Liver (tissue), 9 donors: ENCODE data around the gene RAD51B. TPM values are rescaled to one million over a fixed set of nuclear protein-coding genes. Genes with fewer than 3 reads are reported as not detected.

ENCODE experiments used
- DNase-seq: peaks from one replicate; pipeline ENCODE4 v3.0.0-alpha.2; 2017; ENCODE audit warnings: low spot score
- H3K27ac ChIP-seq, 2 donors: one replicate each; pipeline ENCODE4 v1.7.0; 2013; ENCODE audit warnings: inconsistent platforms in 2 of 2, low read length in 2 of 2, control low read depth in 1 of 2, low read depth in 1 of 2, mild to moderate bottlenecking in 1 of 2
- H3K27me3 ChIP-seq, 4 donors: one replicate each; pipeline versions ENCODE4 v1.6.1 to v1.7.0; 2013; ENCODE audit warnings: low read length in 3 of 4, inconsistent platforms in 1 of 4, mild to moderate bottlenecking in 1 of 4, moderate library complexity in 1 of 4; ENCODE audit not compliant: control insufficient read depth in 4 of 4, insufficient read depth in 4 of 4
- H3K36me3 ChIP-seq, 4 donors: one replicate each; pipeline versions ENCODE4 v1.6.1 to v1.7.0; 2013; ENCODE audit warnings: low read length in 3 of 4, mild to moderate bottlenecking in 3 of 4, low read depth in 1 of 4, moderate library complexity in 1 of 4; ENCODE audit not compliant: control insufficient read depth in 4 of 4, insufficient read depth in 3 of 4
- H3K4me1 ChIP-seq, 4 donors: one replicate each; pipeline versions ENCODE4 v1.6.1 to v1.7.0; 2013; ENCODE audit warnings: low read length in 3 of 4, mild to moderate bottlenecking in 3 of 4, moderate library complexity in 1 of 4; ENCODE audit not compliant: control insufficient read depth in 4 of 4, insufficient read depth in 4 of 4
- H3K4me3 ChIP-seq, 3 donors: one replicate each; pipeline versions ENCODE4 v1.6.1 to v1.7.0; 2013; ENCODE audit warnings: low read length in 3 of 3, control low read depth in 1 of 3, low read depth in 1 of 3, mild to moderate bottlenecking in 1 of 3
- H3K9ac ChIP-seq, 2 donors: one replicate each; pipeline ENCODE4 v1.7.0; 2013; ENCODE audit warnings: low read length in 2 of 2, mild to moderate bottlenecking in 2 of 2, moderate library complexity in 2 of 2, control low read depth in 1 of 2, low read depth in 1 of 2
- H3K9me3 ChIP-seq, 4 donors: one replicate each; pipeline versions ENCODE4 v1.6.1 to v1.7.0; 2013; ENCODE audit warnings: low read length in 3 of 4; ENCODE audit not compliant: control insufficient read depth in 4 of 4
- ATF3 ChIP-seq: IDR thresholded peaks from 2 replicates; pipeline ENCODE4 v1.6.1; 2016; ENCODE audit warnings: antibody characterized with exemption
- FOXA2 ChIP-seq: IDR thresholded peaks from 2 replicates; pipeline ENCODE4 v1.6.1; 2016; ENCODE audit warnings: antibody characterized with exemption
- GABPA ChIP-seq, 2 donors: IDR thresholded peaks in 1 of 2; conservative IDR thresholded peaks in 1 of 2; 2 replicates each; pipeline ENCODE4 v1.6.1; 2016; ENCODE audit warnings: antibody characterized with exemption in 2 of 2, mild to moderate bottlenecking in 1 of 2, moderate library complexity in 1 of 2
- HNF4A ChIP-seq, 2 donors: conservative IDR thresholded peaks; 2 replicates each; pipeline ENCODE4 v1.6.1; 2016; ENCODE audit warnings: antibody characterized with exemption in 2 of 2, mild to moderate bottlenecking in 2 of 2
- HNF4G ChIP-seq: IDR thresholded peaks from 2 replicates; pipeline ENCODE4 v1.6.1; 2016; ENCODE audit warnings: antibody characterized with exemption
- JUND ChIP-seq, 2 donors: IDR thresholded peaks; 2 replicates each; pipeline ENCODE4 v1.6.1; 2016; ENCODE audit warnings: antibody characterized with exemption in 2 of 2
- NR2F2 ChIP-seq: IDR thresholded peaks from 2 replicates; pipeline ENCODE4 v1.6.1; 2016; ENCODE audit warnings: antibody characterized with exemption
- RAD21 ChIP-seq, 2 donors: IDR thresholded peaks; 2 replicates each; pipeline ENCODE4 v1.6.1; 2016; ENCODE audit warnings: antibody characterized with exemption in 2 of 2, mild to moderate bottlenecking in 2 of 2
- REST ChIP-seq: IDR thresholded peaks from 2 replicates; pipeline ENCODE4 v1.6.1; 2016; ENCODE audit warnings: antibody characterized with exemption, mild to moderate bottlenecking
- RXRA ChIP-seq, 2 donors: IDR thresholded peaks; 2 replicates each; pipeline ENCODE4 v1.6.1; 2017 to 2018; ENCODE audit warnings: antibody characterized with exemption in 2 of 2, mild to moderate bottlenecking in 1 of 2
- SP1 ChIP-seq: IDR thresholded peaks from 2 replicates; pipeline ENCODE4 v1.6.1; 2018; ENCODE audit warnings: antibody characterized with exemption, mild to moderate bottlenecking
- YY1 ChIP-seq: IDR thresholded peaks from 2 replicates; pipeline ENCODE4 v1.6.1; 2016; ENCODE audit warnings: antibody characterized with exemption, mild to moderate bottlenecking
- ZBTB33 ChIP-seq: IDR thresholded peaks from 2 replicates; pipeline ENCODE4 v1.6.1; 2016; ENCODE audit warnings: antibody characterized with exemption
- WGBS: extraction: QIAGEN DNeasy Blood & Tissue Kit; methylation state at CpG from one replicate; pipeline ENCODE4 v1.1.7; 2013; 5-methylcytosine and 5-hydroxymethylcytosine counted together
- polyA plus RNA-seq, 2 donors: library from polyadenylated mRNA; stranded (reverse) in 1 of 2; unstranded in 1 of 2; fragments of 200-250 nt in 1 of 2; fragments of >200 nt in 1 of 2; fragmentation: Nextera tagmentation in 1 of 2; extraction: Ambion mirVana in 1 of 2; gene quantifications; one replicate each; pipeline versions ENCODE4 v1.2.1 to v1.2.3, GENCODE V29; 2013 to 2015
- total RNA-seq, 2 donors: library from RNA; depleted of rRNA; stranded (reverse); fragments of >200 nt; gene quantifications; one replicate each; pipeline ENCODE4 v1.2.3, GENCODE V29; 2014
- donor health status: healthy.
- donor health status: healthy.
- donor health status: healthy.
- donor health status: healthy.
- donor health status: healthy.

The RAD51B gene
- total and polyA plus RNA-seq, 4 donors: 0.81 to 12.9 (median 2.4) TPM

DNA sequence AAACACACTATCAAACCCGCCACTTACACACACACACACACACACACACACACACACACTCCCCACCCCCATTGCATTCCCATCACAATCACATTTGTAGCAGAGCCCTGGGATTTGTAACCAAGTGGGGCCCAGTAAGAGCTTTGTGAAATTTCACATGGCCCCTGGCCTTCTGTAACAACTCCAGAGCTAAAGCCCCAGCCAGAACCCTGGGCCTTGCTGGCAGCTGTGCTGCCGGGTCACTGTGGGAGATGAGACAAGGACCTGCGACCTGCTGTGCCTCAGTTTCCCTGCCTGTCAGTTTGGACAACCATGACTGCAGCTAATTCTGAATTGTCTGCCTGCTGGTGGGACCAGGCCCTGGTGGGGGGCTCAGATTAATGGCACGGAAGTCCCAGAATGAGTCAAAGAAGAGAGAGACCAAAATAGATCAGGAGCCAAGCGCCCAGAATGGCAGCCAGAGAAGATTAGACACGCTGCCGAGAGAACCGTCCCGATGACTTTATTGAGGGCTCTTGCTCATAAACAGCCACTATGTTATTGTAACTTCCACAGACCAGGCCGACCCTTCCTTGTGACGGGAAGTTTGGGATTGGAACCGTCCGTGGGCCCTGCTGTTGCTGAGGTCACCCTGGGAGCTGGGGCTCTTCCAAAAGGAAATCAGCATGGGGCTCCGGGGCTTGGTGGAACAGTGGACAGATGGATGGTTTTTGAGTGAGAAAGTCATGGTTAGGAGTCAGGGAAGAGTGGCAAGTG, 850.2 kb downstream of the RAD51B start:
- TF ChIP-seq NR2F2: peak; percentile 51
- no peak for TF ChIP-seq JUND (IDR thresholded peaks at IDR 0.05)
- peak in 1 of 2 donors; percentile 7 for TF ChIP-seq RAD21 (IDR thresholded peaks at IDR 0.05)
- H3K9ac ChIP-seq: no peak overlapping the region

DNA sequence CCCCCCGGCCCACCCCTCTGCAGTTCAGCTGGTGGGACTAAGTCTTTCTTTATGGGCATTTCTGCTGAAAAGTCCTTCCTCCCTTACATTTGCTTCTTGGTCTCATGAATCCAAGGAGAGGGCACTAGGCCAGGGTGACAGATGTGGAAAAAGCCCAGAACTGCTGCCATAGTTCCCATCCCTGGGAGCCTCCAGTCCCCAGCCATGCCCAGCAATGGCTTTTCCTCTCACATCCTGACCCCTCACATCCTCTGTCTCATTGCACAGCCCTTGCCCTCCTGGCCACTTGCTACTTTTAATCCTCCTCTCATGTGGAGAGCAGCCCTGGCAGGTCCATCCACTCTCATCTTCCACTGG, 850.8 kb downstream of the RAD51B start:
- DNase-seq: no peak
- WGBS: 93% methylated on average over 1 of the region's 1 CpG

More for the DNA sequence above, 850.2 kb downstream of the RAD51B start:
- WGBS: 88% methylated on average over 14 of the region's 14 CpGs
- Histone ChIP-seq H3K4me3 (no peak overlapping the region), H3K27ac (peak overlapping the region; percentile 11 to 21), H3K27me3 (no peaks in the 10 kb centered on the region), H3K9me3 (no peaks in the 10 kb centered on the region), H3K36me3 (no peaks in the 10 kb centered on the region), H3K4me1 (peaks cover 7 to 36% (median 19%) of the 10 kb centered on the region in 4 donors)
- DNase-seq: no peak

GRCh38 chr14:68671909-68672308, 852.3 kb downstream of the RAD51B start:
- no peaks in the 10 kb centered on the region for H3K9me3 ChIP-seq
- H3K27ac ChIP-seq: peak overlapping the region; percentile 52 to 58
- 60% methylated on average over 2 of the region's 2 CpGs for WGBS
- H3K4me1 ChIP-seq: peaks cover 7 to 29% (median 17%) of the 10 kb centered on the region in 4 donors
- no peak overlapping the region for H3K9ac ChIP-seq
- no peak for DNase-seq
- H3K36me3 ChIP-seq: no peaks in the 10 kb centered on the region
- no peaks in the 10 kb centered on the region for H3K27me3 ChIP-seq
- no peak for TF ChIP-seq YY1
- TF ChIP-seq FOXA2: no peak
- no peak for TF ChIP-seq SP1
- H3K4me3 ChIP-seq: no peak overlapping the region

More for the DNA sequence above, 850.8 kb downstream of the RAD51B start:
- Histone ChIP-seq H3K36me3 (no peaks in the 10 kb centered on the region), H3K27me3 (no peaks in the 10 kb centered on the region), H3K4me3 (no peak overlapping the region), H3K9ac (no peak overlapping the region), H3K27ac (peak overlapping the region; percentile 11 to 21), H3K9me3 (no peaks in the 10 kb centered on the region), H3K4me1 (peaks cover 7 to 31% (median 19%) of the 10 kb centered on the region in 4 donors)
- TF ChIP-seq GABPA (IDR thresholded peaks at IDR 0.05 in 1 of 2, conservative IDR thresholded peaks at IDR 0.05 in 1 of 2): no peak

DNA sequence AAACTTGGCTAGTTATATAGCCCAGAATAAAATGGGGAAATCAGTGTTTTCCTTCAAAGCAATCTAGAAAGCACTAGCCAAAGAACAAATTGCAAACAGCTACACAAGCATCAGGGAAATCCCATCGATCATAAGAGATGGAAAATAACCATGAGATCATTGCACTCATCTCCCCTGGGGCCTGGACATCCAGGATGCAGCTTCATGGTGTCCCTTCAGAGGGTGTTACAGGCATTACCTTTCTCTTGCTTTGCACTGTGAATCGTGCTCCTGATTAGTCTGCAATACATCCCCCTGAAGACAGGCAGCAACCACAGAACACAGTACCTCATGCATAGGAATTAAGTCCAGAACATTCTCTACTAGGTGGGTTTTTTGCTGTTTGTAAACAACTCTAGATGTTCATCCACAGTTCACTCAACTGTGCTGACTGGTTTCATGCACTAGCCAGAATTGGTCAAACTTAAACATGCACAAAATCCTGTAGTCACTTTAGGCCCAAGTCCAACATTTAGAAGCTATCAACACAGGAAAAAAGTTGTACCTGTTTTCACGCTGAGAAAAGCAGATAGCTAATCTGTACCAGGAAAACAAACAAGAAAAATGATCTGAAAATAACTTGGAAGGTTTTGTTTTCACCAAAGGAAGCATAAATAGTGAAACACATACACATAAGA, 853.2 kb downstream of the RAD51B start:
- H3K27me3 ChIP-seq: no peaks in the 10 kb centered on the region
- H3K9ac ChIP-seq: no peak overlapping the region
- 20% methylated on average over 3 of the region's 3 CpGs for WGBS
- no peak for DNase-seq
- H3K4me3 ChIP-seq: no peak overlapping the region
- peak overlapping the region; percentile 52 to 58 for H3K27ac ChIP-seq
- peaks cover 5 to 21% (median 13%) of the 10 kb centered on the region in 4 donors for H3K4me1 ChIP-seq
- no peaks in the 10 kb centered on the region for H3K36me3 ChIP-seq
- TF ChIP-seq HNF4A (conservative IDR thresholded peaks at IDR 0.05): peak in 1 of 2 donors; percentile 19
- peak; percentile 47 for TF ChIP-seq SP1
- TF ChIP-seq HNF4G: no peak
- TF ChIP-seq GABPA (IDR thresholded peaks at IDR 0.05 in 1 of 2, conservative IDR thresholded peaks at IDR 0.05 in 1 of 2): no peak
- TF ChIP-seq JUND (IDR thresholded peaks at IDR 0.05): peak in 1 of 2 donors; percentile 75
- TF ChIP-seq ATF3: peak; percentile 53
- TF ChIP-seq REST: no peak
- TF ChIP-seq NR2F2: no peak
- TF ChIP-seq ZBTB33: no peak
- TF ChIP-seq RAD21 (IDR thresholded peaks at IDR 0.05): peak; percentile 41 to 52
- peak; percentile 46 to 63 for TF ChIP-seq RXRA (IDR thresholded peaks at IDR 0.05)
- TF ChIP-seq YY1: peak; percentile 28
- no peaks in the 10 kb centered on the region for H3K9me3 ChIP-seq
